ENCODE data around the gene ATP6V0A1.
A peak's percentile ranks its signal among the peaks of the same experiment; 100 is the strongest.
"Not testable (repeated sequence)": the region's sequence is repeated elsewhere in the genome, so short reads cannot be mapped to it uniquely, and the experiment has no call there.

The ATP6V0A1 gene

DNA sequence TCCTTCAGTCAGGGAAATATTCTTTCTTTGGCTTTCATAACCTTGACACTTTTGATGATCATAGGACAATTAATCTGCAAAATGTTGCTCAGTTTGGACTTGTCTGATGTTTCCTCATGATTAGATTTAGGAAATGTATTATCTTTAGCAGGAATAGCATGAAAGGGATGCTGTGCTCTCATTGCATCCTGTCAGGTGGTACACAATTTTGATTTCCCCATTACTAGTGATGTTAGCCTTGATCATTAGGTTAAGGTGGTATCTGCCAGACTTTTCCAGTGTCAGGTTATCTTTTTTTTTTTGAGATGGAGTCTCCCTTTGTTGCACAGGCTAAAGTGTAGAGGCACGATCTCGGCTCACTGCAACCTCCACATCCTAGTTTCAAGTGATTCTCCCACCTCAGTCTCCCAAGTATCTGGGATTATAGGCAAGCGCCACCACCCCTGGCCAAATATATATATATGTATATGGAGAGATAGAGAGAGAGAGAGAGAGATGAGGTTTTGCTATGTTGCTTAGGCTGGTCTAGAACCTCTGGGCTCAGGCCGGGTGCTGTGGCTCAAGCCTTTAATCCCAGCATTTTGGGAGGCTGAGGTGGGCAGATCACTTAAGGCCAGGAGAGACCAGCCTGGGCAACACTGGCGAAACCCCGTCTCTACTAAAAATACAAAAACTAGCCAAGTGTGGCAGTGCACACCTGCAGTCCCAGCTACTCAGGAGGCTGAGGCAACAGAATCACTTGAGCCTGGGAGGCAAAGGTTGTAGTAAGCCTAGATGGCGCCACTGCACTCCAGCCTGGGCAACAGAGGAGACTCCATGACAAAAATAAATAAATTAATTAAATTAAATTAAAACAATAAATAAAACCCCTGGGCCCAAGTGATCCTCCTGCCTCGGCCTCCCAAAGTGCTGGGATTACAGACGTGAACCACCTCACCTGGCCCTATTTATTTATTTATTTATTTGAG is 19.8 kb upstream of the ATP6V0A1 start:
- Histone ChIP-seq H3K9ac (ENCODE audit: low read depth in 1 of 2, low read length in 2 of 2) (no peak overlapping the region), H3K27me3 (ENCODE audit: control insufficient read depth in 2 of 2, insufficient read depth in 2 of 2, low read length in 2 of 2) (no peaks in the 10 kb centered on the region), H3K4me3 (ENCODE audit: low read length in 2 of 2) (no peak overlapping the region), H3K36me3 (ENCODE audit: control insufficient read depth in 2 of 2, insufficient read depth in 2 of 2, low read length in 2 of 2) (no peaks in the 10 kb centered on the region), H3K27ac (ENCODE audit: low read depth in 2 of 2, low read length in 2 of 2) (no peak overlapping the region), H3K4me1 (ENCODE audit: control insufficient read depth in 2 of 2, insufficient read depth in 2 of 2, low read length in 2 of 2) (peaks cover 7 to 9% of the 10 kb centered on the region in 2 donors), H3K9me3 (ENCODE audit: control insufficient read depth in 2 of 2, low read length in 2 of 2) (no peaks in the 10 kb centered on the region)

DNA sequence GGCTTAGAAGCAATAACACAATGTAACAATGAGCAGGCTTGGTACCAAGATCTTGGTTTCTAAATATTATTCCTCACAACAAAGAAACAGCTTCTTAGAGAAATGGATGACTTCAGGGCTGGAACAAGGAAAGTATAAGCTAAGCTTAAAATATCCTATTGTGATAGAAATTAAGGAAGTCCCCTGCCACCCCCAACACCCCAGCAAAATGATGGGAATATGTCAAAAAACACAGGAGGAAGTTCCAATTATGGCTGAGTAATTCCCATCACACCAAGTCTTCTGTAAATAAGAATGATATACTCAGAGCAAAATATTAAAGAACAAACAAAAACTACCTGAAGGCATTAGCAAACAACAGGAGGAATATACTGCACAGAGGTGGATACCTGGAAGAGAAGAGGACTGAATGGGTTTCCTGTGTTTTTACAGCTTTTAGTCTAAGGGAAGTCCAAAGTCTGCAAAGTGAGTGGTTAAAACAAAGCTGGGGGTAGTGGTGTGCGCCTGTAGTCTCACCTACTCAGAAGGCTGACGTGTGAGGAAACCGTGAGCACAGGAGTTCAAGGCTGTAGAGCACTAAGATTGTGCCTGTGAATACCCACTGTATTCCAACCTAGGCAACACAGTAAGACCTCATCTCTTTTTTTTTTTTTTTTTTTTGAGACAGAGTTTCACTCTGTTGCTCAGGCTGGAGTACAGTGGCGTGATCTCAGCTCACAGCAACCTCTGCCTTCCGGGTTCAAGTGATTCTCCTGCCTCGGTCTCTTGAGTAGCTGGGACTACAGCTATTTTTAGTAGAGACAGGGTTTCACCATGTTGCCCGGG is 17.1 kb upstream of the ATP6V0A1 start:
- Histone ChIP-seq H3K27ac (ENCODE audit: low read depth in 2 of 2, low read length in 2 of 2) (peak overlapping the region; percentile 43 to 50), H3K4me1 (ENCODE audit: control insufficient read depth in 2 of 2, insufficient read depth in 2 of 2, low read length in 2 of 2) (peaks cover 7 to 9% of the 10 kb centered on the region in 2 donors), H3K4me3 (ENCODE audit: low read length in 2 of 2) (peak overlapping the region; percentile 14 to 50), H3K27me3 (ENCODE audit: control insufficient read depth in 2 of 2, insufficient read depth in 2 of 2, low read length in 2 of 2) (no peaks in the 10 kb centered on the region), H3K9ac (ENCODE audit: low read depth in 1 of 2, low read length in 2 of 2) (no peak overlapping the region), H3K36me3 (ENCODE audit: control insufficient read depth in 2 of 2, insufficient read depth in 2 of 2, low read length in 2 of 2) (no peaks in the 10 kb centered on the region), H3K9me3 (ENCODE audit: control insufficient read depth in 2 of 2, low read length in 2 of 2) (no peaks in the 10 kb centered on the region)

GRCh38 chr17:42442196-42442565 is 16.5 kb upstream of the ATP6V0A1 start:
- H3K4me1 ChIP-seq (ENCODE audit: control insufficient read depth in 2 of 2, insufficient read depth in 2 of 2, low read length in 2 of 2) = peaks cover 7 to 9% of the 10 kb centered on the region in 2 donors

DNA sequence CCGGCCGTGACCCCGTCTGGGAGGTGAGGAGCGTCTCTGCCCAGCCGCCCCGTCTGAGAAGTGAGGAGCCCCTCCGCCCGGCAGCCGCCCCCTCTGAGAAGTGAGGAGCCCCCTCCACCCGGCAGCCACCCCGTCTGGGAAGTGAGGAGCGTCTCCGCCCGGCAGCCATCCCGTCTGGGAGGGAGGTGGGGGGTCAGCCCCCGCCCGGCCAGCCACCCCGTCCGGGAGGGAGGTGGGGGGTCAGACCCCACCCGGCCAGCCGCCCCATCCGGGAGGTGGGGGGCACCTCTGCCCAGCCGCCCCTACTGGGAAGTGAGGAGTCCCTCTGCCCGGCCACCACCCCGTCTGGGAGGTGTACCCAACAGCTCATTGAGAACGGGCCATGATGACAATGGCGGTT is 9.5 kb upstream of the ATP6V0A1 start:
- H3K36me3 ChIP-seq (ENCODE audit: control insufficient read depth in 2 of 2, insufficient read depth in 2 of 2, low read length in 2 of 2); H3K9me3 ChIP-seq (ENCODE audit: control insufficient read depth in 2 of 2, low read length in 2 of 2); H3K9ac ChIP-seq (ENCODE audit: low read depth in 1 of 2, low read length in 2 of 2); H3K4me1 ChIP-seq (ENCODE audit: control insufficient read depth in 2 of 2, insufficient read depth in 2 of 2, low read length in 2 of 2); H3K27ac ChIP-seq (ENCODE audit: low read depth in 2 of 2, low read length in 2 of 2); H3K4me3 ChIP-seq (ENCODE audit: low read length in 2 of 2); H3K27me3 ChIP-seq (ENCODE audit: control insufficient read depth in 2 of 2, insufficient read depth in 2 of 2, low read length in 2 of 2): not testable (repeated sequence)

More at GRCh38 chr17:42442196-42442565, 16.5 kb upstream of the ATP6V0A1 start:
- Histone ChIP-seq H3K4me3 (ENCODE audit: low read length in 2 of 2) (peak overlapping the region in 1 of 2 donors; percentile 50), H3K27ac (ENCODE audit: low read depth in 2 of 2, low read length in 2 of 2) (peak overlapping the region in 1 of 2 donors; percentile 43), H3K36me3 (ENCODE audit: control insufficient read depth in 2 of 2, insufficient read depth in 2 of 2, low read length in 2 of 2) (no peaks in the 10 kb centered on the region), H3K9me3 (ENCODE audit: control insufficient read depth in 2 of 2, low read length in 2 of 2) (no peaks in the 10 kb centered on the region), H3K9ac (ENCODE audit: low read depth in 1 of 2, low read length in 2 of 2) (no peak overlapping the region), H3K27me3 (ENCODE audit: control insufficient read depth in 2 of 2, insufficient read depth in 2 of 2, low read length in 2 of 2) (no peaks in the 10 kb centered on the region)

GRCh38 chr17:42449838-42450237 is 8.8 kb upstream of the ATP6V0A1 start:
- not testable (repeated sequence) for H3K9ac ChIP-seq (ENCODE audit: low read depth in 1 of 2, low read length in 2 of 2); H3K27me3 ChIP-seq (ENCODE audit: control insufficient read depth in 2 of 2, insufficient read depth in 2 of 2, low read length in 2 of 2); H3K36me3 ChIP-seq (ENCODE audit: control insufficient read depth in 2 of 2, insufficient read depth in 2 of 2, low read length in 2 of 2); H3K4me3 ChIP-seq (ENCODE audit: low read length in 2 of 2); H3K27ac ChIP-seq (ENCODE audit: low read depth in 2 of 2, low read length in 2 of 2); H3K9me3 ChIP-seq (ENCODE audit: control insufficient read depth in 2 of 2, low read length in 2 of 2); H3K4me1 ChIP-seq (ENCODE audit: control insufficient read depth in 2 of 2, insufficient read depth in 2 of 2, low read length in 2 of 2)

DNA sequence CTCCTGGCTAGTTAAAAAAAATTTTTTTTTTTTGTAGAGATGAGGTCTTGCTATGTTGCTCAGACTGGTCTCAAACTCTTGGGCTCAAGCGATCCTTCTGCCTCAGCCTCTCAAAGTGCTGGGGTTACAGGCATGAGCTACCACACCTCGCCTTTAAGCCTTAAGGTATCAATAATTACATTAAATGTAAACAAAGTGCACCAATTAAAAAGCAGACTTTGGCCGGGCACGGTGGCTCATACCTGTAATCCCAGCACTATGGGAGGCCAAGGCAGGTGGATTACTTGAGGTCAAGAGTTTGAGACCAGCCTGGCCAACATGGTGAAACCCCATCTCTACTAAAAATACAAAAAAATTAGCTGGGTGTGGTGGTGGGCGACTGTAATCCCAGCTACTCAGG is 7.4 kb upstream of the ATP6V0A1 start:
- H3K4me3 ChIP-seq (ENCODE audit: low read length in 2 of 2); H3K9me3 ChIP-seq (ENCODE audit: control insufficient read depth in 2 of 2, low read length in 2 of 2); H3K9ac ChIP-seq (ENCODE audit: low read depth in 1 of 2, low read length in 2 of 2); H3K4me1 ChIP-seq (ENCODE audit: control insufficient read depth in 2 of 2, insufficient read depth in 2 of 2, low read length in 2 of 2); H3K27ac ChIP-seq (ENCODE audit: low read depth in 2 of 2, low read length in 2 of 2); H3K36me3 ChIP-seq (ENCODE audit: control insufficient read depth in 2 of 2, insufficient read depth in 2 of 2, low read length in 2 of 2); H3K27me3 ChIP-seq (ENCODE audit: control insufficient read depth in 2 of 2, insufficient read depth in 2 of 2, low read length in 2 of 2): not testable (repeated sequence)

DNA sequence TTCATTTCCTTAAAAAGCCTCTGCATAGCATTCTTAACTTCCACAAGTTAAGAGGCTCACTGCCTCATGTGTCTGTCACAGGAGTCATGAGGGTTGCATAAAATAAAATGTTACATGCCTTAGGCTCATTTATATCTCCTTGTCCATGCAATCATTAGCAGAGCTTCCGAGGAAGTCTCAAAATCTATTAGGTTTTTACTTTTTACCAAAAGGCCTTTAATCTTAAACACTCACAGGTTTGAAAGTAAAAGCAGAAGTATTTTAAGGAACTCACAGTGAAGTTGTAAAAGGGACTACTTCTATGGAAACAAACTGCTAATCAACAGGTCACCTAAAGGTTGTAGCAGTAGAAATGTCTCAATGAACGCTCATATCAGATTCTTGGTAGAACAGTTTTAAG is 5.2 kb upstream of the ATP6V0A1 start:
- peak overlapping the region; percentile 30 to 33 for H3K27ac ChIP-seq (ENCODE audit: low read depth in 2 of 2, low read length in 2 of 2)

DNA sequence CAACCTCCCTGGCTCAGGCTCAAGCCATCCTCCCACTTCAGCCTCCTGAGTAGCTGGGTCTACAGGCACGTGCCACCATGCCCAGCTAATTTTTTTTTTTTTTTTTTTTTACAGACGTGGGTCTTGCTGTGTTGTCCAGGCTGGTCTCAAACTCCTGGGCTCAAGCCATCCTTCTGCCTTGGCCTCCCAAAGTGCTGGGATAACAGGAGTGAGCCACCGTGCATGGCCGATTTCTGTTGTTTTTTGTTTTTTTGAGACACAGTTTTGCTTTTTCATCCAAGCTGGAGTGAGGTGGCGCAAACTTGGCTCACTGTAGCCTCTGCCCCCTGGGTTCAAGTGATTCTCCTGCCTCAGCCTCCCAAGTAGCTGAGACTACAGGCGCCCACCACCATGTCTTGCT is 3.7 kb upstream of the ATP6V0A1 start:
- H3K4me1 ChIP-seq (ENCODE audit: control insufficient read depth in 2 of 2, insufficient read depth in 2 of 2, low read length in 2 of 2) = peaks cover 9 to 13% of the 10 kb centered on the region in 2 donors
- H3K9ac ChIP-seq (ENCODE audit: low read depth in 1 of 2, low read length in 2 of 2); H3K4me3 ChIP-seq (ENCODE audit: low read length in 2 of 2); H3K9me3 ChIP-seq (ENCODE audit: control insufficient read depth in 2 of 2, low read length in 2 of 2); H3K27ac ChIP-seq (ENCODE audit: low read depth in 2 of 2, low read length in 2 of 2); H3K27me3 ChIP-seq (ENCODE audit: control insufficient read depth in 2 of 2, insufficient read depth in 2 of 2, low read length in 2 of 2); H3K36me3 ChIP-seq (ENCODE audit: control insufficient read depth in 2 of 2, insufficient read depth in 2 of 2, low read length in 2 of 2): not testable (repeated sequence)

More for the DNA sequence above, 5.2 kb upstream of the ATP6V0A1 start:
- peaks cover 2 to 5% of the 10 kb centered on the region in 2 donors for H3K4me1 ChIP-seq (ENCODE audit: control insufficient read depth in 2 of 2, insufficient read depth in 2 of 2, low read length in 2 of 2)
- no peak overlapping the region for H3K9ac ChIP-seq (ENCODE audit: low read depth in 1 of 2, low read length in 2 of 2)
- H3K36me3 ChIP-seq (ENCODE audit: control insufficient read depth in 2 of 2, insufficient read depth in 2 of 2, low read length in 2 of 2) = no peaks in the 10 kb centered on the region
- H3K9me3 ChIP-seq (ENCODE audit: control insufficient read depth in 2 of 2, low read length in 2 of 2) = no peaks in the 10 kb centered on the region
- no peaks in the 10 kb centered on the region for H3K27me3 ChIP-seq (ENCODE audit: control insufficient read depth in 2 of 2, insufficient read depth in 2 of 2, low read length in 2 of 2)
- no peak overlapping the region for H3K4me3 ChIP-seq (ENCODE audit: low read length in 2 of 2)

DNA sequence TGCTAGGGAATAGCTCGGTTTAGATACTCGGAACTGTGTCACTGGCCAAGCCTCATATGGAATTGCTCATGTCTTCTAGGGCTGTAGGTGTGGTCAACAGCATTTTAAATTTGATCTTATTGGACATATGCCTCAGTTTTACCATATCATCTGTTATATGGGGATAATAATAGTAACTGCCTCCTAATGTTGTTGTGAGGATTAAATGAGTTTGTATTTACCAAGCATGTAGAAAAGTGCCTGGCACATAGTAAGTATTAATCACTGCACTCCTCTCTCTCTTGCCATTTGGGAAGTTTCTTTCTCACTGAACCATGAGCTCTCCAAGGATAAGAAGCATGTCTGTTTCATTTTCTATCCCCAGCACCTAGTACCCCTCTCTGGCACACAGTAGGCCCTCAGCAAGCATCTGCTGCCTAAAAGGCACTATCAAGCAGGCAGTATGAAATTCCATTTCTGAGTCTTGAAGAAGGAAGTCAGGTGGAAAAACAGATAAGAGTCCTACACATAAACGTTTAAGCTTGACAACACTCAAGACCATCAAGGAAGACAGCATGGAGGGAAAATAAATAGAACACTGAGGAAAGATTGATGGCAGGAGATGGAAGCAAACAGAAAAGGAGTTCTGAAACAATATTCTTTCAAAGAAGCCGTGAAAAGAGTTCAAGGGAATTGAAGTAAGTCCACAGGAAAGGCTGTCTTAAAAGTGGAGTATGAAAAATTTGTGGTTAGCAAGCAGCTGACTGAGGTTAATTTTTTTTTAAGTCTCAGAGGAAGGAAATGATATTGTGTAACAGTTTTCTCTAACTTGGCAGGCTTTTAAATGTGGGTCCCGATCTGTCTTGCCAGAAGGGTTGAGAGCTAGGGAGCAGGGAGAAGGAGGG is 2.2 kb upstream of the ATP6V0A1 start:
- H3K27ac ChIP-seq (ENCODE audit: low read depth in 2 of 2, low read length in 2 of 2) = peak overlapping the region; percentile 62 to 69
- H3K4me1 ChIP-seq (ENCODE audit: control insufficient read depth in 2 of 2, insufficient read depth in 2 of 2, low read length in 2 of 2) = peaks cover 9 to 16% of the 10 kb centered on the region in 2 donors
- H3K4me3 ChIP-seq (ENCODE audit: low read length in 2 of 2) = peak overlapping the region in 1 of 2 donors; percentile 38
- peak overlapping the region; percentile 0 to 27 for H3K9ac ChIP-seq (ENCODE audit: low read depth in 1 of 2, low read length in 2 of 2)
- no peaks in the 10 kb centered on the region for H3K27me3 ChIP-seq (ENCODE audit: control insufficient read depth in 2 of 2, insufficient read depth in 2 of 2, low read length in 2 of 2)
- no peaks in the 10 kb centered on the region for H3K9me3 ChIP-seq (ENCODE audit: control insufficient read depth in 2 of 2, low read length in 2 of 2)
- H3K36me3 ChIP-seq (ENCODE audit: control insufficient read depth in 2 of 2, insufficient read depth in 2 of 2, low read length in 2 of 2) = peaks cover 0 to 4% of the 10 kb centered on the region in 2 donors

All from mucosa of rectum (tissue), 2 donors.